NB4 (cell line): ENCODE data around the gene CHST11.

Source experiments
- CTCF ChIP-seq: IDR thresholded peaks from one replicate; pipeline ENCODE4 v1.5.1; 2012; ENCODE audit warnings: low read depth, low read length
- POLR2A ChIP-seq: IDR thresholded peaks from 2 replicates; pipeline ENCODE4 v1.6.1; 2011; ENCODE audit warnings: mild to moderate bottlenecking; ENCODE audit not compliant: insufficient read length; ENCODE audit errors: extremely low read depth

GRCh38 chr12:104672501-104673265, 215.9 kb downstream of the CHST11 start:
- no peak for TF ChIP-seq POLR2A
- no peak for TF ChIP-seq CTCF
